ENCODE results near the gene CTSS.

Gene CTSS

DNA sequence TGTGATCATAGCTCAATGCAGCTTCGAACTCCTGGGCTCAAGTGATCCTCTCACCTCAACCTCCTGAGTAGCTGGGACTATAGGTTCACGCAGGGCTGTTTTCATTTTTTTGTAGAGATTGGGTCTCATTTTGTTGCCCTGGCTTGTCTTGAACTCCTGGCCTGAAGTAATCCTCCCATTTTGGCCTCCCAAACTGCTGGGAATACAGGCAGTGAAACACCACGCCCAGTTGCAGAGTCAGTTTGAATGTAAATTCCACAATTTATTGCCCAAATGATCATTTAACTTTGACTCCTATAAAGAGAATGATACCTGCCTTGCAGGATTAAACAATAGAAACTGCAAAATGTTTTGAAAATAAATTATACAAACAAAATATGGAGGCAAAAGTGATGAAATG is 79.3 kb downstream of the CTSS start:
- ChIA-PET CTCF (interaction anchor here (0.7 to 1.4 kb wide), 3 partner anchors 11 to 127 kb away, joined by 3 to 5 read pairs (median 4); partner anchors contain the start of gene GOLPH3L), POLR2A (no interaction called here)
- TF ChIP-seq SP3 (tag by site-specific recombination; IDR thresholded peaks at IDR 0.05) = no peak
- peak; percentile 66 for TF ChIP-seq ZNF585B (tag by site-specific recombination; IDR thresholded peaks at IDR 0.05)
- Histone ChIP-seq H3K27ac (ENCODE audit: extremely low read depth, low read depth, low read length) (no peak overlapping the region), H3K36me3 (ENCODE audit: control insufficient read depth in 2 of 2, insufficient read depth in 1 of 2, low read length in 2 of 2) (peaks cover 35 to 36% of the 10 kb centered on the region in 2 experiments), H3K4me3 (ENCODE audit: low read depth, low read length) (no peak overlapping the region), H3K9me3 (ENCODE audit: control insufficient read depth, insufficient read depth, low read depth, low read length) (no peaks in the 10 kb centered on the region), H3K4me1 (ENCODE audit: control insufficient read depth, insufficient read depth, low read length) (peaks cover 4% of the 10 kb centered on the region; the same call in 1 of the 2 replicates)

DNA sequence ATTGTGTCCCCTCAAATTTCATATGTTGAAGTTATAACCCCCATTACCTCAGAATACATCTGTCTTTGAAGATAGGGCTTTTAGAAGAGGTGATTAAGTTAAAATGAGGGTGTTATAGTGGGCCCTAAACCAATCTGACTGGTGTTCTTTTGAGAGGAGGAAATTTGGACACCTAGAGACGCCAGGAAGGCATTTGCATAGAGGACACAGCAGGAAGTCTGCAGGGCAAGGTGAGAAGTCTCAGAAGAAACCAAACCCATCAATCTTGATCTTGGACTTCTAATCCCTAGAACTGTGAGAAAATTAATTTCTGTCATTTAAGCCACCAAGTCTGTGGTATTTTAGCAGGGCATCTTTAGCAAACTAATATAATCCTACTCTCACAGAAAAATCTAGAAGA is 81.7 kb downstream of the CTSS start:
- H3K4me1 ChIP-seq (ENCODE audit: control insufficient read depth, insufficient read depth, low read length) = no peaks in the 10 kb centered on the region
- no peaks in the 10 kb centered on the region for H3K9me3 ChIP-seq (ENCODE audit: control insufficient read depth, insufficient read depth, low read depth, low read length)
- H3K27ac ChIP-seq (ENCODE audit: extremely low read depth, low read depth, low read length) = no peak overlapping the region
- no peak for TF ChIP-seq PRDM1 (tag by site-specific recombination; IDR thresholded peaks at IDR 0.05)
- no peak for TF ChIP-seq KLF10 (tag by site-specific recombination; IDR thresholded peaks at IDR 0.05)
- no peak for TF ChIP-seq ZNF585B (tag by site-specific recombination; IDR thresholded peaks at IDR 0.05)
- TF ChIP-seq ZNF571 (tag by site-specific recombination; IDR thresholded peaks at IDR 0.05) = no peak
- TF ChIP-seq ZNF280C (tag by site-specific recombination; IDR thresholded peaks at IDR 0.05) = no peak
- TF ChIP-seq TCF7L2 (IDR thresholded peaks at IDR 0.05; ENCODE audit: borderline replicate concordance, low read depth, low read length) = no peak
- no peak for TF ChIP-seq ZNF404 (tag by site-specific recombination; IDR thresholded peaks at IDR 0.05)
- TF ChIP-seq ZEB2 (tag by site-specific recombination; IDR thresholded peaks at IDR 0.05) = no peak
- TF ChIP-seq ZNF624 (tag by site-specific recombination; IDR thresholded peaks at IDR 0.05) = no peak
- TF ChIP-seq, protein P1, sequence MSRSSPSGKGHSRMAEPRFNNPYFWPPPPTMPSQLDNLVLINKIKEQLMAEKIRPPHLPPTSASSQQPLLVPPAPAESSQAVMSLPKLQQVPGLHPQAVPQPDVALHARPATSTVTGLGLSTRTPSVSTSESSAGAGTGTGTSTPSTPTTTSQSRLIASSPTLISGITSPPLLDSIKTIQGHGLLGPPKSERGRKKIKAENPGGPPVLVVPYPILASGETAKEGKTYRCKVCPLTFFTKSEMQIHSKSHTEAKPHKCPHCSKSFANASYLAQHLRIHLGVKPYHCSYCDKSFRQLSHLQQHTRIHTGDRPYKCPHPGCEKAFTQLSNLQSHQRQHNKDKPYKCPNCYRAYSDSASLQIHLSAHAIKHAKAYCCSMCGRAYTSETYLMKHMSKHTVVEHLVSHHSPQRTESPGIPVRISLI (tag by site-specific recombination; IDR thresholded peaks at IDR 0.05) = no peak
- no peak for TF ChIP-seq ZNF830 (tag by site-specific recombination; IDR thresholded peaks at IDR 0.05; ENCODE audit: low read depth)
- TF ChIP-seq, protein P2, sequence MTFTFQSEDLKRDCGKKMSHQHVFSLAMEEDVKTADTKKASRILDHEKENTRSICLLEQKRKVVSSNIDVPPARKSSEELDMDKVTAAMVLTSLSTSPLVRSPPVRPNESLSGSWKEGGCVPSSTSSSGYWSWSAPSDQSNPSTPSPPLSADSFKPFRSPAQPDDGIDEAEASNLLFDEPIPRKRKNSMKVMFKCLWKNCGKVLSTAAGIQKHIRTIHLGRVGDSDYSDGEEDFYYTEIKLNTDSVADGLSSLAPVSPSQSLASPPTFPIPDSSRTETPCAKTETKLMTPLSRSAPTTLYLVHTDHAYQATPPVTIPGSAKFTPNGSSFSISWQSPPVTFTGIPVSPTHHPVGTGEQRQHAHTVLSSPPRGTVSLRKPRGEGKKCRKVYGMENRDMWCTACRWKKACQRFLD (tag by site-specific recombination; IDR thresholded peaks at IDR 0.05) = no peak
- no peak for TF ChIP-seq ZNF214 (tag by site-specific recombination; IDR thresholded peaks at IDR 0.05; ENCODE audit: borderline replicate concordance)
- no peak for TF ChIP-seq SCRT1 (tag by site-specific recombination; IDR thresholded peaks at IDR 0.05; ENCODE audit: borderline replicate concordance)
- POLR2A ChIA-PET = no interaction called here
- no peak overlapping the region for H3K4me3 ChIP-seq (ENCODE audit: low read depth, low read length)
- CTCF ChIA-PET = interaction anchor here (0.7 kb wide), 1 partner anchor 18 kb away, joined by 3 read pairs; no protein-coding TSS in a partner anchor
- peaks cover 19 to 30% of the 10 kb centered on the region in 2 experiments for H3K36me3 ChIP-seq (ENCODE audit: control insufficient read depth in 2 of 2, insufficient read depth in 1 of 2, low read length in 2 of 2)

All from HEK293 (cell line).